Caco-2 (cell line): ENCODE data around the gene CALR. TPM values are rescaled to one million over a fixed set of nuclear protein-coding genes. Genes with fewer than 3 reads are reported as not detected.
A peak's percentile ranks its signal among the peaks of the same experiment; 100 is the strongest.

Source experiments
- BruUV-seq: library from RNA; stranded (reverse); fragments of 400-500 nt; replicated peaks from 2 replicates; lab custom pipeline; 2021; lab: Mats Ljungman, UMichigan
- CTCF ChIA-PET: fragments of 300-600 bp; sonication (Branson Sonifier 250); formaldehyde crosslinking; loops from one replicate; lab custom pipeline; 2022; ENCODE audit warnings: antibody characterized with exemption; lab: Charles Lee
- POLR2A ChIA-PET: fragments of 300-600 bp; sonication (Branson Sonifier 250); formaldehyde crosslinking; loops from one replicate; lab custom pipeline; 2022; ENCODE audit warnings: antibody characterized with exemption; lab: Charles Lee
- DNase-seq, 2 experiments: peaks; one replicate each; pipeline versions ENCODE4 v3.0.0 to v3.0.0-alpha.2; 2020 to 2022
- H3K27me3 ChIP-seq: replicated peaks from 2 replicates; pipeline ENCODE4 v1.6.0; 2011; ENCODE audit warnings: low read length; ENCODE audit not compliant: control insufficient read depth, insufficient read depth
- H3K36me3 ChIP-seq: 2 replicates; pipeline ENCODE4 v1.5.1; 2011; ENCODE audit warnings: low read length; ENCODE audit not compliant: control insufficient read depth, insufficient read depth
- H3K4me1 ChIP-seq: fragments of 250-450 bp; sonication (Bioruptor Pico); 2 replicates; pipeline ENCODE4 v1.5.1; 2020; ENCODE audit warnings: mild to moderate bottlenecking
- H3K4me3 ChIP-seq: 2 replicates; pipeline ENCODE4 v1.5.1; 2011; ENCODE audit warnings: low read depth, mild to moderate bottlenecking, control low read depth, low read length
- H3K9me3 ChIP-seq: fragments of 250-450 bp; sonication (Bioruptor Pico); 2 replicates; pipeline ENCODE4 v1.5.1; 2020; ENCODE audit warnings: mild to moderate bottlenecking, moderate library complexity
- H3K27ac Mint-ChIP-seq: one replicate; pipeline ENCODE4 v1.8.0; 2022; ENCODE audit warnings: mixed read lengths; ENCODE audit not compliant: unreplicated experiment
- H3K27me3 Mint-ChIP-seq: one replicate; pipeline ENCODE4 v1.8.0; 2022; ENCODE audit warnings: mixed read lengths; ENCODE audit not compliant: insufficient read depth, unreplicated experiment
- H3K36me3 Mint-ChIP-seq: one replicate; pipeline ENCODE4 v1.8.0; 2022; ENCODE audit warnings: mild to moderate bottlenecking, mixed read lengths; ENCODE audit not compliant: insufficient read depth, unreplicated experiment
- H3K4me1 Mint-ChIP-seq: one replicate; pipeline ENCODE4 v1.8.0; 2022; ENCODE audit warnings: low read depth, mixed read lengths; ENCODE audit not compliant: unreplicated experiment
- H3K4me3 Mint-ChIP-seq: one replicate; pipeline ENCODE4 v1.8.0; 2022; ENCODE audit warnings: mild to moderate bottlenecking, moderate library complexity, mixed read lengths; ENCODE audit not compliant: unreplicated experiment
- H3K9me3 Mint-ChIP-seq: one replicate; pipeline ENCODE4 v1.8.0; 2022; ENCODE audit warnings: mixed read lengths; ENCODE audit not compliant: unreplicated experiment
- CTCF ChIP-seq, 2 experiments: fragments of 200-600 bp in 1 of 2; IDR thresholded peaks; 1 replicate in 1 of 2; 2 replicates in 1 of 2; pipeline versions ENCODE4 v1.5.1 to v1.8.0; 2011 to 2022; ENCODE audit warnings: antibody characterized with exemption in 1 of 2, control low read depth in 1 of 2, inconsistent platforms in 1 of 2, low read depth in 1 of 2, low read length in 1 of 2, mild to moderate bottlenecking in 1 of 2, moderate library complexity in 1 of 2; ENCODE audit not compliant: insufficient read depth in 1 of 2, severe bottlenecking in 1 of 2, unreplicated experiment in 1 of 2
- intact Hi-C: fragments of 100-400 bp; cut with micrococcal nuclease; formaldehyde crosslinking; loops from one replicate; pipeline ENCODE4 v1.10.0; 2022; ENCODE audit not compliant: unreplicated experiment
- total RNA-seq: library from RNA; stranded (reverse); gene quantifications from 2 replicates; pipeline ENCODE4 v1.2.3, GENCODE V29; 2022

CALR gene
- total RNA-seq, 1 experiment from 2014 or later = 707 TPM

- Mint-ChIP-seq H3K9me3 (no peaks in the 10 kb centered on the region), H3K4me1 (peaks cover 22% of the 10 kb centered on the region), H3K4me3 (peak within 1 kb of the TSS; percentile 98), H3K27ac (peak within 1 kb of the TSS; percentile 91), H3K27me3 (peaks cover 3% of the 10 kb centered on the region), H3K36me3 (peaks cover 50% of the 10 kb centered on the region)
- POLR2A ChIA-PET = interaction anchor here (0.6 to 1.4 kb wide), 6 partner anchors 12 to 1563 kb away, joined by 3 to 9 read pairs (median 4); partner anchors contain the start of genes GCDH and SYCE2
- peak; percentile 87 to 90 for DNase-seq
- H3K4me1 ChIP-seq = 0 out of 2 replicates have a peak, but pooled peaks cover 13% of the 10 kb centered on the region
- TF ChIP-seq CTCF (IDR thresholded peaks at IDR 0.05; ENCODE audit: insufficient read depth in 1 of 2, low read depth in 1 of 2, low read length in 1 of 2, severe bottlenecking in 1 of 2, unreplicated experiment in 1 of 2) = no peak
- H3K9me3 ChIP-seq = no peaks in the 10 kb centered on the region
- TSS peak; percentile 64 for BruUV-seq
- peaks cover 4% of the 10 kb centered on the region for H3K36me3 ChIP-seq
- peak within 1 kb of the TSS; percentile 90 for H3K4me3 ChIP-seq
- H3K27me3 ChIP-seq = no peaks in the 10 kb centered on the region
- CTCF ChIA-PET = interaction anchor here (0.6 to 1.3 kb wide), 3 partner anchors 32 to 121 kb away, joined by 3 to 4 read pairs (median 4); no protein-coding TSS in a partner anchor
- intact Hi-C loops = no loop called here
Observed at GRCh38 chr19:12933287-12934072, 4.9 kb upstream of the CALR start, which contains the start of gene FARSA. Gene FARSA, minus strand, starts transcription at chr19:12933711. Its CDS starts 15 bp downstream, at chr19:12933696.

DNA sequence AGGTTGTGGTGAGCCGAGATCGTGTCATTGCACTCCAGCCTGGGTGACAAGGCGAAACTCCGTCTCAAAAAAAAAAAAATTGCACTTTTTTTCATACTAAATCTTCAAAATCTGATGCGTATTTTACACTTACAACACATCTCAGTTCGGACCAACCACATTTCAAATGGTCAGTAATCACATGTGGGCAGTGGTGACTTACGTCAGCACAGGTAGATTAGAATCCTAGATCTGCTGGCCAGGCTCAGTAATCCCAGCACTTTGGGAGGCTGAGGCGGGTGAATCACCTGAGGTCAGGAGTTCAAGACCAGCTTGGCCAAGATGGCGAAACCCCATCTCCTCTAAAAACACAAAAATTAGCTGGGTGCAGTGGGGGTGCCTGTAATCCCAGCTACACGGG, 3.3 kb upstream of the CALR start:
- Histone ChIP-seq H3K9me3 (no peaks in the 10 kb centered on the region), H3K4me1 (peaks cover 19% of the 10 kb centered on the region; the same call in 1 of the 2 replicates), H3K4me3 (no peak overlapping the region), H3K27me3 (no peaks in the 10 kb centered on the region), H3K36me3 (peaks cover 6% of the 10 kb centered on the region)
- Mint-ChIP-seq H3K36me3 (peaks cover 50% of the 10 kb centered on the region), H3K4me3 (no peak overlapping the region), H3K9me3 (no peaks in the 10 kb centered on the region), H3K27ac (no peak overlapping the region), H3K27me3 (peaks cover 3% of the 10 kb centered on the region), H3K4me1 (peaks cover 22% of the 10 kb centered on the region)
- no TSS peak for BruUV-seq
- intact Hi-C loops = no loop called here
- TF ChIP-seq CTCF (IDR thresholded peaks at IDR 0.05; ENCODE audit: insufficient read depth in 1 of 2, low read depth in 1 of 2, low read length in 1 of 2, severe bottlenecking in 1 of 2, unreplicated experiment in 1 of 2) = no peak
- CTCF ChIA-PET = no interaction called here
- DNase-seq = no peak
- POLR2A ChIA-PET = no interaction called here

DNA sequence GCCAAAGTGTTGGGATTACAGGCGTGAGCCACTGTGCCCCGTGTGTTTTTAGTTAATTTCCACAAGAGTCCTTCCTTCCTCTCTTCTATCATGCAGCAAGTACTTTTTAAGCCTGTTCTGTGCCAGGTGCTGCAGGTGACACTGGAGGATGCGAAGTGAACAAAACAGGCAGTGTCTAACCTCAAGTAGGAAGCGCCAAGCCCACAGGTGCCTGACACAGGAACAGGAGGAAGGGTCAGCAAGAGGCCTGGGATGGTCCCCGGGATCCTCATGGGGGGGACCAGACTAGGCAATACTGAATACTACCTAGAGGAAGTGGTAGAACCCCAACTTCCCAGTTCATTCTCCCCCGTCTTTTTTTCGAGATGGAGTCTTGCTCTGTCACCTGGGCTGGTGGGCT, 1.8 kb upstream of the CALR start:
- intact Hi-C loops = no loop called here
- POLR2A ChIA-PET = interaction anchor here (0.5 to 1.2 kb wide), 2 partner anchors 10 to 46 kb away, joined by 3 to 14 read pairs; partner anchors contain the start of gene GCDH
- H3K4me3 Mint-ChIP-seq = no peak overlapping the region

More for the DNA sequence above, 1.8 kb upstream of the CALR start:
- H3K9me3 ChIP-seq = no peaks in the 10 kb centered on the region
- BruUV-seq = no TSS peak
- peaks cover 61% of the 10 kb centered on the region for H3K36me3 Mint-ChIP-seq
- peaks cover 22% of the 10 kb centered on the region for H3K4me1 Mint-ChIP-seq
- no peak for DNase-seq
- H3K36me3 ChIP-seq = peaks cover 14% of the 10 kb centered on the region
- no peak for TF ChIP-seq CTCF (IDR thresholded peaks at IDR 0.05; ENCODE audit: insufficient read depth in 1 of 2, low read depth in 1 of 2, low read length in 1 of 2, severe bottlenecking in 1 of 2, unreplicated experiment in 1 of 2)
- H3K27ac Mint-ChIP-seq = no peak overlapping the region
- no peak overlapping the region for H3K4me3 ChIP-seq
- H3K4me1 ChIP-seq = peaks cover 27% of the 10 kb centered on the region; the same call in 1 of the 2 replicates
- H3K27me3 Mint-ChIP-seq = peaks cover 3% of the 10 kb centered on the region
- H3K9me3 Mint-ChIP-seq = no peaks in the 10 kb centered on the region
- CTCF ChIA-PET = interaction anchor here (0.6 to 1.5 kb wide), 2 partner anchors 29 to 124 kb away, joined by 4 to 5 read pairs; no protein-coding TSS in a partner anchor
- no peaks in the 10 kb centered on the region for H3K27me3 ChIP-seq
